Myocyte (in vitro differentiated cells): Measurements from ENCODE around the gene HOXA4. TPM values are rescaled to one million over a fixed set of nuclear protein-coding genes. Genes with fewer than 3 reads are reported as not detected.

Experiments used
- DNase-seq: peaks from one replicate; pipeline ENCODE4 v3.0.0-alpha.2; 2012; ENCODE audit warnings: low read depth
- total RNA-seq: library from RNA; depleted of rRNA; stranded (reverse); fragments of >200 nt; gene quantifications from 2 replicates; pipeline ENCODE4 v1.2.3, GENCODE V29; 2014

The HOXA4 gene
- total RNA-seq, 1 donor from 2014 or later: 5.0 TPM

- no peak for DNase-seq
These were observed 28.1 kb upstream of the HOXA4 start for GRCh38 chr7:27158436-27159265.

- DNase-seq: no peak
These were observed 27.3 kb upstream of the HOXA4 start for GRCh38 chr7:27157702-27158431.

DNA sequence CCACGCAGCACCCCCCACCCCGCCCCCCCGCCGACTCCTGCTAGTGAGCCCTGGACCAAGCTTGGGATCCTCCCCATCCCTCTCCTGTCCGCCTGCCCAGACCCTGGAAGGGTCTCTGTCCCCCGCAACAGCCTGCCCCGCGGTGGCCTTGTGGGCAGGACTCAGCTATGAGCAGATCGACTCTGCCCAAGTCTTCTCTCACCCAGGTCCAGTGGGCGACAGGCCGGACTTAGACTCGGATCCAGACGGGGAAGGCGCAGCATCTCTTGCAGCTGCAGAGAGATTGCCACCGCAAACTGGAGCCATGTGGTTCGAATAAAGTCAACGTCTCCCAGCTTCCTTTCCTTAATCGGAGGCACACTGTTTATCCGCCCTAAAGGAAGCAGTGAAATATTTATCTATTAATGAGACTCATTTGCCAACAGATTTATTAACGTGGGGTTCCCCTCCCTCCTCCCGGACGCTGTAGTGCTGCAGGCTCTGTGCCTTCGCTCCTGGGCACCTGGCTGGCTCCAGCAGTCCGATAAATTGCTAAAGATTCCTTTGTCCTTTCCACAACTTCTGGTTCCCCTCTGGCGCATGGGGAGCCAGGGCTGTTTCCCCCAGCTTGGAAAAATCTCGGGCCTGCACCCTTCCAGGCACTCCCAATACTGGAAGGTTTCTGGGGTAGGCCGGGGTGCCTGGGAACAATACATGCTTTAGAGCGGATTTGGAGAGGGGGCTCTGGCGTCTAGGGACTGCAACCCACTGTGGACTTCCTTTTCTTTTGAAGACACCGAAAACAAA is 26.6 kb upstream of the HOXA4 start:
- no peak for DNase-seq

DNA sequence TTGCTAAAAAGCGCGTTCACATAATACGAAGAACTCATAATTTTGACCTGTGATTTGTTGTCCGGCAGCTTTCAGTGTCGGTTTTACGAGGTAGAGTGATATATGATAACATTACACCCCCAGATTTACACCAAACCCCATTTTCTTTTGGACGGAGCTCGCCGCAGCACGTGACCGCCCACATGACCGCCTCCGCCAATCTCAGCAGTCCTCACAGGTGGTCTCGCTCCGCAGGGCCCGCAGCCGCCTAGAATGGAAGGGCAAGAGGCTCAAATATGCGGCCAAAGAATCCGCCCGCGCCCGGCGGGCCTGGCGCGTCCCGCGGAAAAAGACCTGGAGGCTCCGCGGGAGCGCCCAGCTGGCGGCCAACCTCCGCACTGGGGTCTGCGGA is 25.9 kb upstream of the HOXA4 start, which contains the start of gene HOXA7:
Gene HOXA7, minus strand, starts transcription at position 168 of the 391 bp plus-strand sequence. Its CDS starts 130 bp downstream, at position 38.
- peak; percentile 90 for DNase-seq

DNA sequence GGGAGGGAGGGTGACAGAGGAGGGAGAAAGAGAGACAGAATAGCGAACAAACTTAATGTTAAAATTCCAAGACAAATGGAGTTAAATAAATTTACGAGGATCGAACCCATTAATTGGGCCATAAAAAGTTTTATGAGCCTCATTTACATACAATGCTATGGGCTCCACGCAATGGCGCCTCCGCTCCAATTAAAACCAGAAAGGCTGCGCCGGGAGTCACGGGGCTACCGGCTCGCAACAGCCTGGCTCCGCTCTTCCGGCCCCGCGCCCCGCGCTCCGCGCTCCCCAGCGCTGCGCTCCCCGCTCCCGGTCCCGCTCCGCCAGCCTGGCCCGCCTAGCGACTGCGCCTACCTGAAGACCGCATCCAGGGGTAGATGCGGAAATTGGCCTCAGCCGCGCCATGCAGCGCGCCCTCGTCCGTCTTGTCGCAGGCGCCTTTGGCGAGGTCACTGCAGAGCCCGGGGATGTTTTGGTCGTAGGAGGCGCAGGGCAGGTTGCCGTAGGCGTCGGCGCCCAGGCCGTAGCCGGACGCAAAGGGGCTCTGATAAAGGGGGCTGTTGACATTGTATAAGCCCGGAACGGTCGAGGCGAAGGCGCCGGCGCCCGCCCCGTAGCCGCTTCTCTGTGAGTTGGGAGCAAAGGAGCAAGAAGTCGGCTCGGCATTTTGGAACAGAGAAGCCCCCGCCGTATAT is 25.4 kb upstream of the HOXA4 start:
- peak; percentile 67 for DNase-seq

DNA sequence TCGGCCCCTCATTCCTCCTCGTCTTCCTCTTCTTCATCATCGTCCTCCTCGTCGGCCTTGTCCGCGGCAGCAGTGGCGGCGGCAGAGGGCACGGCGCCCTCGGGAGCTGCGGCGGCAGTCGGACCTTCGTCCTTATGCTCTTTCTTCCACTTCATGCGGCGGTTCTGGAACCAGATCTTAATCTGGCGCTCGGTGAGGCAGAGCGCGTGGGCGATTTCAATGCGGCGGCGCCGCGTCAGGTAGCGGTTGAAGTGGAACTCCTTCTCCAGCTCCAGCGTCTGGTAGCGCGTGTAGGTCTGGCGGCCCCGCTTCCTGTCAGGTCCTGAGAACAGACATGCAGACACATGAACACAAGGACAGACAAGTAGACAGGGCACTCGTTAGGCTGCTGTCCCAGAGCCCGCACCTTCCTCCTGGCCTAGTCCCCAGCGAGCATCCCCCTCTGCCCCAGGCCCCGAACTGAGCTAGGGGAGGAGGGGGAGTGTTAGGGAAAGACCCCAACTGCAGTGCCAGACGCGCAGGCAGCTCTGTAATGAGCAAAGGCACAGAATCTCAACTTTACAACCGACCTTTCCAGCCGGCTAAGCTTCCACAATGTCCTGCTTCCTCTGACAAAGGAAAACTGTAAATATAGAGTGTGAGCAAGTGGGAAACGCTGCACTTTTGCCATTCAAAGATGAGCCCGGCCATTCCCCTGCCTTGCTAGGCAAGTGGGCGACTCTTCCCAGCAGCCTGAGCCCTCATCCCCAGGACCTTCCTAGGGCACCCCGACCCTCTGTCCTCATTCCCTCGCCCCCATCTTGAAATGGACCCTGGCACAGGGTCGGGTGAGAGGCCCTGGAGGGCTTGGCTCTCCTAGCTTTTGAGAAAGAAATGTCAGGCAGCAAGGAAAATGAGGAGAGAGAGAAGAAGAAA is 24.6 kb upstream of the HOXA4 start:
- no peak for DNase-seq

- no peak for DNase-seq
These were observed 23.8 kb upstream of the HOXA4 start for GRCh38 chr7:27154369-27154768.

DNA sequence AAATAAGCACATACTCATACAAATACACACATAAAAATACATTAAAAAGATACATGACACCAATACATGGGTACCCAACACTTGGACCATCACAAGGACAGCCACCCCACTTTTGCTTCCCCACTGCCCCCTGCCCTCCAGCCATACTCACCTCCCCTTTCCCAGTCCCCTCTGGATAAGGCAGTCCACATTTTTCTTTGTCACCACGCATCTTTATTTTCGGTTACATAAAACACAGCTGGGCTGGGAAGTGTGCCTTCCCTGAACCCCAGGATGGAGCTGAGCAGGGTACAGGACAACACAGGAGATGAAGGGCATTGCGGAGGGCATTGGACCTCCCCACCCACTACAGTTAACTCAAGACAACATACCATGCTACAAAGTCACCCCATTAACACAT is 23.0 kb upstream of the HOXA4 start:
- no peak for DNase-seq

DNA sequence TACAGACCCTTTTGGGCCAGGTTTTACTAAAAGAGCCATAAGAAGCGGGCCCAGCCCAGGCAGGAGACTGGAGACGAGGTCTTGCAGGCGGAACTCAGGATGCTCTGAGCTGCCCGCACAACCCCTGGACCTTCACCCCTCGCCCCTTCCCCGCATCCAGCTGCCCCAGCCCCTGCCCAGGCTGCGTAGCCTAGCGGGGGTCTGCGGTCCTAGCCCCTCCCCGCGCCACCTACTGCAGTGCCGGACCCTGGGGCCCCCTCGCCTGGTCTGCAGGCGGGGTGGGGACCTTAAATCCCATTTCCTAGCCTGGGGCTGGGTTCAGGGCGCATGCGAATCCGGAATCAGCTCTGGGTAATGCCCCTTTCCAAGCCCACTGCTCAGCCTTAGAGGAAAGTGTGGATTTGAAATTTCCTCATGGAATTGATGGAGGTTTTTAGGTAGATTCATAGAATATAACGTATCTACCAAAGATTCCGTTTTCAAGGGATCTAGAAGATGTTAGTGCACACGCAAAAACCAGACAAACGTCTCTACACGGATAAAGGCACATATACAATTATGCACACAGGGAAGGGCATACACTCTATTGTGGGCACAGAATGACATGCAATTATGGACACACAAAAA is 22.4 kb upstream of the HOXA4 start:
- no peak for DNase-seq

GRCh38 chr7:27151931-27152815 is 21.6 kb upstream of the HOXA4 start, which contains the start of gene HOXA3:
HOXA3 (minus strand) TSS chr7:27152583; CDS start chr7:27110640, 41,943 bp downstream.
- no peak for DNase-seq

GRCh38 chr7:27151341-27151930 is 20.9 kb upstream of the HOXA4 start:
- DNase-seq: no peak

DNA sequence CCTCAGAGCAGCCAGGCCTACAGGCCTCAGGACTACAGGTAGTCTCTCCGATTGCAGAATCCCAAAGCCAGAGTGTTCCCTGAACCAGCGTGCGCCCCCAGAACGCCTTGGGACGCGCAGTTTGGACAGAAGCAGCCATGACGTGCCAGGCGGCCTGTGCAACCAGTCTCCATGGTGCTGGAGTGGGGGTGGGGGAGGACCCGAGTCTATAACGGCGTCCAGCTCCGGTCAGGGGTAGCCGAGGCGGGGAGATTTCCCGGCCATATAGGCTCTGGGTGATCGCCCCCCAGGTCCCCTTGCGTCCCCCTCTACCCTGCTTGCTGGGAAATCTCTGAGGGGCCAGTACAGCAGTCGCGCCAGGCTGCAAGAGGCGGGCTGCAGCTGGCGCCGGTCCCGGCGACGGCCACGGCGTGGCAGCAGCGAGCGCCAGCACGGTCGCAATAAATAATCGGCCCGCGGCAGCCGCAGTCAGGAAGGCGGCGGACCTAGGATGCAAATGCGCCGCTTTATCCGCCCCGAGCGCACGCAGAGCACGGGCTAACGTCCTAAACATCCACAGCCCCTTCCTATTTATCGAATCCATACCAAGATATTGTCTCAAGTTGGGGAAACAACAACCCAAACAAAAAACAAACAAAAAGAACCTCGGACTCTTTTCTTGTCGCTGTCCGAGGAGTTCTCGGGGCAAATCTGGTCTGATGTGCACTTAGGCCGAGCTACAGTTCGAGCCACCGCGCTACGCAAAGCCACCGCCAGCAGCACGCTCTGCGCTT is 20.2 kb upstream of the HOXA4 start:
- DNase-seq: peak; percentile 86

- DNase-seq: no peak
These were observed 19.4 kb upstream of the HOXA4 start for GRCh38 chr7:27149842-27150567.

GRCh38 chr7:27148756-27149641 is 18.4 kb upstream of the HOXA4 start:
- no peak for DNase-seq

- no peak for DNase-seq
These were observed 17.6 kb upstream of the HOXA4 start for GRCh38 chr7:27148031-27148755.
